Muscle of back (tissue), 11 donors: ENCODE results near the gene RPL28. TPM values are rescaled to one million over a fixed set of nuclear protein-coding genes. Genes with fewer than 3 reads are reported as not detected.
"Not testable (repeated sequence)": the region's sequence is repeated elsewhere in the genome, so short reads cannot be mapped to it uniquely, and the experiment has no call there.

Experiments
- DNase-seq, 3 donors: peaks; one replicate each; pipeline versions ENCODE4 v3.0.0 to v3.0.0-alpha.2; 2013
- polyA plus RNA-seq, 10 donors: library from polyadenylated mRNA; unstranded; fragments of 120-200 nt; gene quantifications; one replicate each; pipeline ENCODE4 v1.2.1, GENCODE V29; 2013; ENCODE audit not compliant: insufficient read length in 10 of 10

RPL28 gene
- polyA plus RNA-seq, 10 donors: 1,118 to 2,122 (median 1,535) TPM

GRCh38 chr19:55447421-55448174, 61.9 kb downstream of the RPL28 start:
- DNase-seq: no peak

GRCh38 chr19:55448175-55448490, 62.4 kb downstream of the RPL28 start:
- not testable (repeated sequence) for DNase-seq

GRCh38 chr19:55449469-55449868, 63.7 kb downstream of the RPL28 start:
- no peak for DNase-seq

GRCh38 chr19:55451163-55451964, 65.6 kb downstream of the RPL28 start:
- no peak for DNase-seq

- DNase-seq: no peak
Observed at GRCh38 chr19:55451965-55452748, 66.4 kb downstream of the RPL28 start.

Other genes with a start within 250 kb of the RPL28 start
- gene TNNT1, start 236.7 kb upstream of the RPL28 start, polyA plus RNA-seq: 1,000 to 10,000 TPM in 2 of 10 donors, 100 to 1,000 TPM in 8; 199 to 1,145 (median 658) TPM
- gene TNNI3, start 228.2 kb upstream of the RPL28 start, polyA plus RNA-seq: 1 to 10 TPM in 9 of 10 donors, under 1 TPM in 1; 0.88 to 4.7 (median 2.2) TPM
- gene DNAAF3, start 219.3 kb upstream of the RPL28 start, polyA plus RNA-seq: under 1 TPM; 0.15 to 0.92 (median 0.54) TPM
- under 1 TPM in 6 of 10 donors, not detected in 4; 0.05 to 0.13 (median 0.07) TPM for gene SYT5, start 205.6 kb upstream of the RPL28 start, polyA plus RNA-seq
- gene PTPRH, start 176.4 kb upstream of the RPL28 start, polyA plus RNA-seq: 1 to 10 TPM in 1 of 10 donors, under 1 TPM in 9; 0.20 to 1.2 (median 0.56) TPM
- 1 to 10 TPM; 1.4 to 3.5 (median 2.9) TPM for gene TMEM86B, start 157.2 kb upstream of the RPL28 start, polyA plus RNA-seq
- gene PPP6R1, start 126.9 kb upstream of the RPL28 start, polyA plus RNA-seq: 10 to 100 TPM; 21.5 to 31.9 (median 27.8) TPM
- 10 to 100 TPM; 14.6 to 29.6 (median 21.2) TPM for gene HSPBP1, start 105.8 kb upstream of the RPL28 start, polyA plus RNA-seq
- 10 to 100 TPM in 1 of 10 donors, 1 to 10 TPM in 9; 5.0 to 10.9 (median 8.0) TPM for gene BRSK1, start 101.9 kb upstream of the RPL28 start, polyA plus RNA-seq
- gene TMEM150B, start 60.6 kb upstream of the RPL28 start, polyA plus RNA-seq: 1 to 10 TPM in 2 of 10 donors, under 1 TPM in 8; 0.45 to 1.3 (median 0.68) TPM
- 10 to 100 TPM; 12.8 to 29.0 (median 18.0) TPM for gene KMT5C, start 46.1 kb upstream of the RPL28 start, polyA plus RNA-seq
- gene COX6B2, start 31.2 kb upstream of the RPL28 start, polyA plus RNA-seq: 1 to 10 TPM in 2 of 10 donors, under 1 TPM in 3, not detected in 5; 0.08 to 3.0 (median 0.24) TPM
- gene GARIN5B, start 22.7 kb upstream of the RPL28 start, polyA plus RNA-seq: under 1 TPM in 1 of 10 donors, not detected in 9; 0.07 TPM
- gene IL11, start 15.5 kb upstream of the RPL28 start, polyA plus RNA-seq: under 1 TPM in 8 of 10 donors, not detected in 2; 0.07 to 0.66 (median 0.39) TPM
- not detected for gene TMEM190, start 9.1 kb upstream of the RPL28 start, polyA plus RNA-seq
- under 1 TPM in 5 of 10 donors, not detected in 5; 0.12 to 0.48 (median 0.23) TPM for gene TMEM238, start 1.6 kb upstream of the RPL28 start, polyA plus RNA-seq
- gene UBE2S, start 21.9 kb downstream of the RPL28 start, polyA plus RNA-seq: 10 to 100 TPM; 26.3 to 47.0 (median 37.2) TPM
- under 1 TPM; 0.07 to 0.39 (median 0.15) TPM for gene SHISA7, start 57.4 kb downstream of the RPL28 start, polyA plus RNA-seq
- 10 to 100 TPM; 26.6 to 40.9 (median 30.8) TPM for gene ISOC2, start 75.7 kb downstream of the RPL28 start, polyA plus RNA-seq
- not detected for gene C19orf85, start 78.8 kb downstream of the RPL28 start, polyA plus RNA-seq
- 1 to 10 TPM; 2.1 to 4.3 (median 3.1) TPM for gene ZNF628, start 90.7 kb downstream of the RPL28 start, polyA plus RNA-seq
- gene NAT14, start 99.3 kb downstream of the RPL28 start, polyA plus RNA-seq: 10 to 100 TPM; 21.1 to 41.2 (median 27.1) TPM
- gene SSC5D, start 102.5 kb downstream of the RPL28 start, polyA plus RNA-seq: 10 to 100 TPM; 13.9 to 50.8 (median 23.6) TPM
- 1 to 10 TPM in 9 of 10 donors, under 1 TPM in 1; 0.90 to 6.8 (median 3.3) TPM for gene SBK2, start 151.2 kb downstream of the RPL28 start, polyA plus RNA-seq
- under 1 TPM in 3 of 10 donors, not detected in 7; 0.12 to 0.49 (median 0.12) TPM for gene SBK3, start 159.6 kb downstream of the RPL28 start, polyA plus RNA-seq
- gene ZNF579, start 194.9 kb downstream of the RPL28 start, polyA plus RNA-seq: 10 to 100 TPM in 6 of 10 donors, 1 to 10 TPM in 4; 9.2 to 14.7 (median 10.4) TPM
- gene FIZ1, start 213.6 kb downstream of the RPL28 start, polyA plus RNA-seq: 10 to 100 TPM in 8 of 10 donors, 1 to 10 TPM in 2; 8.5 to 13.3 (median 11.1) TPM
- 1 to 10 TPM; 4.6 to 9.1 (median 7.2) TPM for gene ZNF524, start 214.4 kb downstream of the RPL28 start, polyA plus RNA-seq
- gene ZNF865, start 219.7 kb downstream of the RPL28 start, polyA plus RNA-seq: 1 to 10 TPM; 5.0 to 8.7 (median 6.5) TPM
- gene ZNF784, start 238.6 kb downstream of the RPL28 start, polyA plus RNA-seq: 1 to 10 TPM; 5.9 to 9.1 (median 7.5) TPM